GM10266 (cell line): Measurements from ENCODE around the gene DSTN.

Experiments
- DNase-seq: peaks from one replicate; pipeline ENCODE4 v3.0.0; 2012; ENCODE audit errors: extremely low spot score
- CTCF ChIP-seq: IDR thresholded peaks from 2 replicates; pipeline ENCODE4 v1.5.1; 2012; ENCODE audit warnings: mild to moderate bottlenecking, low read depth; ENCODE audit not compliant: control insufficient read depth, insufficient read depth; ENCODE audit errors: missing control alignments

The DSTN gene

DNA sequence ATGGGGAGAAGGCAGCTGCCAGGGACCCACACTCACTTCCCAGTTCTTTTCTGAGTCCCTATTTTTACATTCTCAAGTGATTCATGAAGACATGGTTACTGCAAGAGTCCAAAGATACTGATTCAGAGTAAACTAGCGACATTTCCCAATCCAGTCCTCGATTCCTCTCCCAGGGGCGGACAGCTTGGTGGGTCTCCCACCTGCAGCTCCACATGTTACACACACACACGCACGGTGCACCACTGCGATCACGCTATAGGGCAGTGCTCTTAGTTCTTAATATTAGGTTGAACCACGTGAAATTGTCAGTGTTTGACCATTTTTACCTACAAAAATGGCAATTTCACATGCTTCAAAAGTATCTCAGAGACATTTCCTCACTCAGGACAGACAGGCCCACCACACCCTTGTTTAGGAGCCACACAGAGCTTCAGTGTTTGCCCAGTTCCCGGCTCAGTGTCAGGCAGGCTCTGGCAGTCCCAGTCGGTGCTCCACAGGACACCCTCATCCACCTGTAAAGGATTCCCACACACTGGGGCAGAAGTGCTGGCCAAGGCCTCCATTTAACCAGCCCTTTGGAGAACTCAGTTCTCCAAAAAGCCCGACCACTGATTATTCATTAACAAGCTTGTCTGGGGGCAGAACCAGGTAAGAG lies 60.4 kb downstream of the DSTN start:
- no peak for DNase-seq
- no peak for TF ChIP-seq CTCF

- DNase-seq, result no peak
- TF ChIP-seq CTCF, result no peak
These were observed 60.9 kb downstream of the DSTN start for GRCh38 chr20:17630806-17631195.

DNA sequence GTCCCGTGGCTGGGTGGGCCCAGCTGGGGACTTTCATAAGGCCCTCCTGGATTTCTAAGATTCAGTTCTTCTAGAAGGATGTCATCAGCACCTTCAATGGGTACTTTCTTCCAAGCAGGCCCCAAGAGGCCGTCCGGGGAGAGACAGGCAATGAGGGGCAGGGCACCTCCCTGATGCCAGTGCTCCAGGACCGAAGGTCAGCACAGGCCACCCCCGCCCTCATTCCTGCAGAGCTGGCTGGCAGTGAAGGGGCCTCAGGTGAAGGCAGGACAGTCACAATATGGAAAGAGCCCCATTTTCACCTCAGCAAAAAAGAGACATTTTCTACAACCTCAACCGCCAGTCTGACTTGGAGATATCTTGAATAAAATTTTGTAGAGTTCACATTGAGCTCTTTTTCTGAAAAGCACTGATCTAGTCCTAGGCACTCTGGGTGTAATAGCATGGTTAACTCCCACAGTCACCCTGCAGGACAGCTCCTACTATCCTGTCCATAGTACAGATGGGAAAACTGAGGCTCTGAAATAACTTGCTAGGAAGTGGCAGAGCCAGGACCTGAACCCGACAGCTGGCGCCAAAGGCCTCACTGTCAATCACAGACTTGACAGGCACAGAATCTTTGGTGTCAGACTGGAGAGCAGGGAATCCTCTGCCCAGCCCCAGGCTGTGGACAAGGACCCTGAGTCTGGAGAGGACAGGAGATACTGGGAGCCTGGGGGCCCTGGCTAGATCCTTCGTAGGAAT lies 61.9 kb downstream of the DSTN start:
- TF ChIP-seq CTCF, result no peak
- DNase-seq, result no peak

GRCh38 chr20:17633221-17633849 lies 63.5 kb downstream of the DSTN start:
- no peak for DNase-seq
- no peak for TF ChIP-seq CTCF

GRCh38 chr20:17633850-17634500 lies 64.1 kb downstream of the DSTN start:
- DNase-seq, result no peak
- no peak for TF ChIP-seq CTCF

GRCh38 chr20:17634661-17635331 lies 64.9 kb downstream of the DSTN start:
- DNase-seq, result no peak
- no peak for TF ChIP-seq CTCF
